ENCODE results near the gene SLC39A8.

GRCh38 chr4:102338405-102338804 lies 6.9 kb downstream of the SLC39A8 start:
- TF ChIP-seq CTCF (tag by site-specific recombination; IDR thresholded peaks at IDR 0.05) (no peak), ZBTB11 (tag by site-specific recombination; conservative IDR thresholded peaks at IDR 0.05; ENCODE audit: low read depth) (no peak), ZNF707 (tag by site-specific recombination; IDR thresholded peaks at IDR 0.05) (no peak), ZNF138 (tag by site-specific recombination; IDR thresholded peaks at IDR 0.05; ENCODE audit: borderline replicate concordance) (no peak), YY1 (tag by site-specific recombination; IDR thresholded peaks at IDR 0.05) (no peak), IKZF3 (tag by site-specific recombination; IDR thresholded peaks at IDR 0.05) (no peak), PRDM4 (tag by site-specific recombination; IDR thresholded peaks at IDR 0.05) (no peak), ZNF621 (tag by site-specific recombination; IDR thresholded peaks at IDR 0.05) (no peak), HOXA7 (CRISPR knock-in tag; IDR thresholded peaks at IDR 0.05; ENCODE audit: borderline replicate concordance) (no peak), TSHZ1 (tag by site-specific recombination; IDR thresholded peaks at IDR 0.05; ENCODE audit: borderline replicate concordance) (no peak), ZNF701 (tag by site-specific recombination; IDR thresholded peaks at IDR 0.05) (no peak), ATF2 (tag by site-specific recombination; IDR thresholded peaks at IDR 0.05; ENCODE audit: low read depth) (no peak), ZNF830 (tag by site-specific recombination; IDR thresholded peaks at IDR 0.05; ENCODE audit: low read depth) (no peak)
